HAP-1 (cell line): ENCODE measurements around the gene DMXL2.
"Not testable (repeated sequence)": the region's sequence is repeated elsewhere in the genome, so short reads cannot be mapped to it uniquely, and the experiment has no call there.

Experiments
- DNase-seq, 2 experiments: peaks; one replicate each; pipeline ENCODE4 v3.0.0-alpha.2; 2016 to 2020; ENCODE audit warnings: low spot score in 2 of 2
- H3K27me3 ChIP-seq: fragments of 250-450 bp; sonication (Bioruptor Pico); 2 replicates; pipeline ENCODE4 v1.5.1; 2020; ENCODE audit warnings: low read depth, mild to moderate bottlenecking, moderate library complexity
- H3K36me3 ChIP-seq: fragments of 250-450 bp; sonication (Bioruptor Pico); replicated peaks from 2 replicates; pipeline ENCODE4 v1.5.1; 2020; ENCODE audit warnings: mild to moderate bottlenecking
- H3K4me1 ChIP-seq: fragments of 250-450 bp; sonication (Bioruptor Pico); 2 replicates; pipeline ENCODE4 v1.5.1; 2020; ENCODE audit warnings: mild to moderate bottlenecking
- H3K4me3 ChIP-seq: fragments of 250-450 bp; sonication (Bioruptor Pico); 2 replicates; pipeline ENCODE4 v1.5.1; 2020; ENCODE audit warnings: mild to moderate bottlenecking, moderate library complexity
- H3K9me3 ChIP-seq: fragments of 250-450 bp; sonication (Bioruptor Pico); 2 replicates; pipeline ENCODE4 v1.5.1; 2020; ENCODE audit warnings: mild to moderate bottlenecking, moderate library complexity
- in situ Hi-C: fragments of 300-500 bp; cut with MboI; formaldehyde crosslinking; loops from 3 replicates; pipeline ENCODE4 v1.14.3; 2020; ENCODE audit warnings: low sequenced_read_pairs, inconsistent platforms, mixed read lengths

The DMXL2 gene, protein sequence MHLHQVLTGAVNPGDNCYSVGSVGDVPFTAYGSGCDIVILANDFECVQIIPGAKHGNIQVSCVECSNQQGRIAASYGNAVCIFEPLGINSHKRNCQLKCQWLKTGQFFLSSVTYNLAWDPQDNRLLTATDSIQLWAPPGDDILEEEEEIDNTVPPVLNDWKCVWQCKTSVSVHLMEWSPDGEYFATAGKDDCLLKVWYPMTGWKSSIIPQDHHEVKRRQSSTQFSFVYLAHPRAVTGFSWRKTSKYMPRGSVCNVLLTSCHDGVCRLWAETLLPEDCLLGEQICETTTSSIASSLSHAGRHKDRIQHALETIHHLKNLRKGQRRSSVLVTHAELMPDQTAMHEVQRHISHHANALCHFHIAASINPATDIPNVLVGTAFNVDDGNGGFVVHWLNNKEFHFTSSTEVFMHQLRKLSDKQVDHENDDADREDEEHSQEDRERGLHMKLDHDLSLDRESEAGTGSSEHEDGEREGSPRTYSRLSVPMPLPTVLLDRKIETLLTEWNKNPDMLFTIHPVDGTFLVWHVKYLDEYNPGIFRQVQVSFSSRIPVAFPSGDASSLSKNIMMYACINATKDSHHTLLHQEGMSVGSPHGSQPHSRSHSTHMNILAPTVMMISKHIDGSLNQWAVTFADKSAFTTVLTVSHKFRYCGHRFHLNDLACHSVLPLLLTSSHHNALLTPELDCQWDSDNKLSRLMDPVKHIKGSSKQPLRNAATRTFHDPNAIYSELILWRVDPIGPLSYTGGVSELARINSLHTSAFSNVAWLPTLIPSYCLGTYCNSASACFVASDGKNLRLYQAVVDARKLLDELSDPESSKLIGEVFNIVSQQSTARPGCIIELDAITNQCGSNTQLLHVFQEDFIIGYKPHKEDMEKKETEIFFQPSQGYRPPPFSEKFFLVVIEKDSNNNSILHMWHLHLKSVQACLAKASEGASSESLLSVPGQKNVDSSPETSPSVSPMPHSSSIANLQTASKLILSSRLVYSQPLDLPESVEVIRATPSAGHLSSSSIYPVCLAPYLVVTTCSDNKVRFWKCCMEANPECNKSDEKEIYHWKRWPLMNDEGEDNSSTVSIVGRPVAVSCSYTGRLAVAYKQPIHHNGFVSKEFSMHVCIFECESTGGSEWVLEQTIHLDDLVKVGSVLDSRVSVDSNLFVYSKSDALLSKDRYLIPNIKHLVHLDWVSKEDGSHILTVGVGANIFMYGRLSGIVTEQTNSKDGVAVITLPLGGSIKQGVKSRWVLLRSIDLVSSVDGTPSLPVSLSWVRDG (N-terminal part only)

DNA sequence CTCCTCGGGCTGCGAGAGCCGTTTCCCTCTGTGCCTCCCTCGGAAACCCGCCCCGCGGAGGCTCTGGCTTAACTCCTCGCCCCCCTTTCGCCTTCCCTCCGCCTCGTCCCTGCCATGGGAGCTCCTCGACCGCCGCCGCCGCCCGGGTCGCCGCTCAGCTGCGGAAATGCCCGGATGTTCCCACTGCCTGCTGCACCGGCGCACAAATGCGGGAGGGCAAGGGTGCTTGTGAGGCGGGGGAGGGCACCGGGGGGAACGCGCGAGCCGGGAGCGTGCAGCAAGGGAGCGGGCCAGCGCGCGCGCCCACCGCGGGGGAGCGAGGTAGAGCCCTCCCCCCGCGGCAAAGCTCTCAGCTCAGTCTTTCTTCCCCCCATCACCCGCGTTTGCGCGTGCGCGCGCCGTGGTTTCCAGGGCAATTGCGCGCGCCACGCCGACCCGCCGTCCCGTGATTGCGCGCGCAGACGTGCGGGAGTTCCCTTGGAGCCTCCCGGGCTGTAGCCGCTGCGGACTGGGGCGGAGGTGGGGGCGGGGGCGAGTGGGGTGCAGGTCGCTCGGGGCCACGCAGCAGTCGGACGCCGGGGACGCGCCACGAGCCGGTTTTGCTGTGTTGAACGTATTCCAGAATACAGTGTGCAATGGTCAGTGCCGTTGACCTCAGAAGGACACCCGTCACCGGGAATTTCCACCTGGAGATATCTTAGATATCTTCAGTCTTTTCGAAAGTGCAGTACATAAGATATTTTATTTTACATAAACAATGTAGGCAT, at the start of gene DMXL2:
Gene DMXL2 (minus strand): TSS at position 168 of the 767 bp plus-strand sequence. CDS start 226 bp downstream, outside the sequence.
- Histone ChIP-seq H3K9me3 (no peaks in the 10 kb centered on the region), H3K36me3 (no peaks in the 10 kb centered on the region), H3K4me1 (peaks cover 16% of the 10 kb centered on the region), H3K4me3 (peak within 1 kb of the TSS; percentile 76), H3K27me3 (no peaks in the 10 kb centered on the region)
- in situ Hi-C loops: no loop called here
- DNase-seq: peak; percentile 78 to 93

DNA sequence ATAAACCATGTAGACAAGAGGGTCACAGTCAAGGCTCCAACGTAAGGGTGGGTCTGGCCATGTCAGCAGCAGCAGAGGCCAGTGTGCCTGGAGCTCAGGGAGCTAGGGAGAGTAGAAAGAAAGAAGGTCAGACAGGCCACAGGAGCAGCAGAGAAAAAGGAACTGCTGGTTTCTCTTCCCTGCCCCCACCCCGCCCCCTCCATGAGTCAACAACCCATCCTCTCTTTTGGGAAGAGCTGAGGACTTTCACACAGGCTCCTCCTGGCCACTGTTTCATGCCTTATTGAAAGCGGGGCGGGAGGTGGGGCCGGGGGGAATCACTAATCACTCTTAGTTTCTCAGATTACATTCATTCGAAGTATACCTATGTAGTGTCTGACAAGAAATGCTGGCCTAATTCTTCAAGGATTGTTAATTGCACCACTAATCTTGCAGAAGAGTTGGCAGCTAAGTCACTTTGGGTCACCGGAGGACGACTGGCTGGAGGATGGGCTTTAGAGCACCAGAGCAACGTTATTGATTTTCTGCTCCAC, 49.6 kb upstream of the DMXL2 start:
- Histone ChIP-seq H3K9me3 (no peaks in the 10 kb centered on the region), H3K4me3 (no peak overlapping the region), H3K27me3 (peaks cover 3% of the 10 kb centered on the region; the same call in 1 of the 2 replicates), H3K4me1 (no peaks in the 10 kb centered on the region), H3K36me3 (no peaks in the 10 kb centered on the region)
- DNase-seq: no peak
- in situ Hi-C loops: no loop called here

DNA sequence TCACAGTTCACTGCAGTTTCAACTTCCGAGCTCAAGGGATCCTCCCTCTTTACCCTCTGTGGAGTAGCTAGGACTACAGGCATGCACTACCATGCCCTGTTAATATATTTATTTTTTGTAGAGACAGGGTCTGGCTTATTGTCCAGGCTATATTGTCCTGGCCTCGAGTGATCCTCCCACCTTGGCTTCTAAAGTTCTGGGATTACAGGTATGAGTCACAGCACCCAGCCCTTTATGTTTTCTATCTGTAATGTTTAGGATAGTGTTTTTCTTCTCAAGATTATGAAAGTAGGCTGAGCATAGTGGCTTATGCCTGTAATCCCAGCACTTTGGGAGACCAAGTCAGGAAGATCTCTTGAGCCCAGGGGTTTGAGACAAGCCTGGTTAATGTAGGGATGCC, 46.8 kb upstream of the DMXL2 start:
- in situ Hi-C loops: no loop called here
- DNase-seq: no peak
- Histone ChIP-seq H3K9me3 (no peaks in the 10 kb centered on the region), H3K4me3 (no peak overlapping the region), H3K36me3 (no peaks in the 10 kb centered on the region), H3K27me3 (peaks cover 12% of the 10 kb centered on the region; the same call in 1 of the 2 replicates), H3K4me1 (no peaks in the 10 kb centered on the region)

DNA sequence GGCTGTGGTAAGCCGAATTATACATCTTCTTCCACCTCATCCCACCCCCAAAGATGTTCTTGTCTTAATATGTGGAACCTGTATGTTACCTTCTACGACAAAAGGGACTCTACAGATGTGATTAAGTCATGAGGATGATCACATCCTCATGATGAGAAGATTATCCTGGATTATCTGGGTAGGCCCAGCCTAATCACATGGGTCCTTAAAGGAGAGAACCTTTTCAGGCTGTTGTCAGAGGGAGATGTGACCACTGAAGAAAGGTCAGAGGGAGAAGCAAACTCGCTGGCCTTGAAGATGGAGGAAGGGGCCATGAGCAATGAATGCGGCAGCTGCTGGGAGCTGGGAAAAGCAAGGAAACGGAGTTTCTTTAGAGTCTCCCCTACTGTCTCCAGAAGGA, 45.9 kb upstream of the DMXL2 start:
- Histone ChIP-seq H3K27me3 (peaks cover 12% of the 10 kb centered on the region; the same call in 1 of the 2 replicates), H3K9me3 (no peaks in the 10 kb centered on the region), H3K36me3 (no peaks in the 10 kb centered on the region), H3K4me3 (no peak overlapping the region), H3K4me1 (no peaks in the 10 kb centered on the region)
- no peak for DNase-seq
- in situ Hi-C loops: no loop called here

DNA sequence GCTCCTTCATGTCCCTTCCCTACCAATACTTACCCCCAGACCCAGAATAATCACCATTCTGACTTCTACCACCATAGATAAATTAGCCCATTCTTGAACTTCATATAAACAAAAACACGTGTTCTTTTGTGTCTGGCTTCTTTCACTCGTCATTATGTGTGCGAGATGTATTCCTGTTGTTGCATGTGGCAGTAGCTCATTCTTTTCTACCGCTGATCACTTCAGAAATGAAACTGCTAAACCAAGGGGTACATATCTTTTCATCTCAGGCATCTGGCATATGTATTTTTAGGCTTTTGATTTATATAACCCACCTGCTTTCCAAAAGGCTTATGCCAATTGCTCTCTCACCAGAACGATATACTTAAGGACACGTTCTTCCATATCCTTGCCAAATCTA, 44.9 kb upstream of the DMXL2 start:
- no peaks in the 10 kb centered on the region for H3K36me3 ChIP-seq
- in situ Hi-C loops: no loop called here
- H3K27me3 ChIP-seq: peaks cover 12% of the 10 kb centered on the region; the same call in 1 of the 2 replicates
- DNase-seq: no peak
- no peak overlapping the region for H3K4me3 ChIP-seq
- no peaks in the 10 kb centered on the region for H3K9me3 ChIP-seq
- no peaks in the 10 kb centered on the region for H3K4me1 ChIP-seq

DNA sequence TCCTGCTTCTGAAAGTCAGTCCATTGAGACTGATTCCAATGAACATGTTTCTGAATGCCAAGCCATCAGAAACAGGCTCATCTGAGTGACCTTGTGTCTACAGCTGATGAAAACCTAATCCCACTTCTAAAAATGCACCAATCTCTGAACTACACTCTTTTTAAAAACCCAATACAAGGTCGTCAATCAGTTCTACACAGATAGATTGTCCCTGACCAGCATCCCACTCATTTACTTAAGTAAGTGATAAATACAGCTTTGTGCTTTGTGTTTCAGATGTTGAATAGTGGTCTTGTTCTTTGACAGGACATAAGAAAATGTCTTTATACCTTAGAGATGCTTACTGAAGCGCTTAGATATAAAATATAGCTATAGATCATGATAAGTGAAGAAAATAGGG, 38.5 kb upstream of the DMXL2 start:
- no peaks in the 10 kb centered on the region for H3K4me1 ChIP-seq
- H3K9me3 ChIP-seq: no peaks in the 10 kb centered on the region
- H3K36me3 ChIP-seq: no peaks in the 10 kb centered on the region
- in situ Hi-C loops: no loop called here
- no peak for DNase-seq
- H3K4me3 ChIP-seq: no peak overlapping the region
- H3K27me3 ChIP-seq: peaks cover 5% of the 10 kb centered on the region; the same call in 1 of the 2 replicates

DNA sequence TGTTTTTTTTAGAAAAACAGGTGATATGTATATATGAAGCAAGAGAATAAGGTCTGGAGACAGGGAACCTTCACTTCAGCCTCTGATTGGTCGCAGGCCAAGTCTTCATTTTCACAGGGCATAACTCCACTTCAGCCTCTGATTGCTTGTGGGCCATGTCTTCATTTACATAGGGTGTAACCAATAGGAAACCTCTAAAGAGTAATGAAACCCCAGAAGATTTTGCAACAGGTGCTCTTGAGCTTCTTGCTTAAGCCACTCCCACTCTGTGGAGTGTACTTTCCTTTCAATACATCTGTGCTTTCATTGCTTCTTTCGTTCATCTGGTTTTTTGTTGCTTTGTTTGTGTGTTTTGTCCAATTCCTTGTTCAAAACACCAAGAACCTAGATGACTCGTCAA, 36.1 kb upstream of the DMXL2 start:
- Histone ChIP-seq H3K4me1 (peaks cover 6% of the 10 kb centered on the region), H3K9me3 (no peaks in the 10 kb centered on the region), H3K4me3 (no peak overlapping the region), H3K36me3 (no peaks in the 10 kb centered on the region), H3K27me3 (no peaks in the 10 kb centered on the region)
- in situ Hi-C loops: no loop called here
- no peak for DNase-seq

DNA sequence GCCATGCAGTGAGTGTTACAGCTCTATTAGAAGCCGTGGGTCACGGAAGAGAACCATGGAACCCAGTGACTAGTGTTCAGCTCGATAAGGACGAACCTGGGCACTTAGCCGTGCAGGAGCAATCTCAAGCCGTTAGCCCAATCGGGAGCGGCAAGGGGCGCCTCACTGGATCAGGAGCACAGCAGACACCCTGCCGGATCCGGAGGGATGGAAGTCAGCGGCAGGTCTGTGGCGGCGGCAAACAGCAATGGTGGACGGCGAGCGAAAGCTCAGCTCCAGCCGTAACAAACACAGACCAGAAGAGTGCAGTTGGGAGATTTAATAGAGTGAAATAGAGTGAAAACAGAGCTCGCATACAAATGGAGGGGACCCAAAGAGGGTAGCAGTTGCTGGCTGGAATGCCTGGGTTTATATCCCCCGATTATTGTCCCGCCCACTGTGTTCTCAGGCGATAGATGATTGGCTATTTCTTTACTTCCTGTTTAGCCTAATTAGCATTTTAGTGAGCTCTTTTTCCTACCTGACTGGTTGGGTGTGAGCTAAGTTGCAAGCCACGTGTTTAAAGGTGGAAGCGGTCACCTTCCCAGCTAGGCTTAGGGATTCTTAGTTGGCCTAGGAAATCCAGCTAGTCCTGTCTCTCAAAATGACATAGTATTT, 33.0 kb upstream of the DMXL2 start:
- DNase-seq, H3K9me3 ChIP-seq, in situ Hi-C loops: not testable (repeated sequence)

DNA sequence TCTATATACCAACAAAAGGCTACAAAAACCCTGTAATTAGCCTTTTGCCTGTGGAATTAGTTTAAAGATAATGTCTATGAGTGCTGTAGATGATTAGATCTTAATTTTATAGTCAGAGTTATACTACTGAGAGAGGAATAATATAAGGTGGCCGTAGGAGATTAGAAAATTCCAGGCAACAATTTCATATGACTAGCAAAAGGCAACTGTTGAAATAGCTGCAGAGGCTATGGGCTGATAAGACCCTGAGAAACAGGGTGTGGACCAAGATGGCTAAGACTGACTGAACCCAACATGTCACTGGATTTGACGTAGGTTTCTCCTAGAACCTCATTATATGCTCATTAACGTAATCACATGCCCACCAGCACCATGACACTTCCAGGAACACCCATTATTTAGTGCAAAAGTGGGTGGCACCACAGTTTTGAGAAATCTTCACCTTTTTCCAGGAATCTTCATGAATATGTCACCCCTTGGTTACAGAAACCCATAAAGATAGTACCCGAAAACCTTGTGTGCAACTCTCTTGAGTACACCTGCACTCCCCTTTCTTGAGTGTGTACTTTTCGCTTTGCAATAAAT, 29.6 kb upstream of the DMXL2 start:
- no peaks in the 10 kb centered on the region for H3K9me3 ChIP-seq
- H3K27me3 ChIP-seq: peaks cover 15% of the 10 kb centered on the region
- in situ Hi-C loops: no loop called here
- no peaks in the 10 kb centered on the region for H3K36me3 ChIP-seq
- no peak overlapping the region for H3K4me3 ChIP-seq
- H3K4me1 ChIP-seq: peaks cover 6% of the 10 kb centered on the region
- DNase-seq: no peak

More for the DNA sequence above, 33.0 kb upstream of the DMXL2 start:
- H3K36me3 ChIP-seq, H3K4me3 ChIP-seq, H3K4me1 ChIP-seq: not testable (repeated sequence)
- H3K27me3 ChIP-seq: peaks cover 15% of the 10 kb centered on the region

DNA sequence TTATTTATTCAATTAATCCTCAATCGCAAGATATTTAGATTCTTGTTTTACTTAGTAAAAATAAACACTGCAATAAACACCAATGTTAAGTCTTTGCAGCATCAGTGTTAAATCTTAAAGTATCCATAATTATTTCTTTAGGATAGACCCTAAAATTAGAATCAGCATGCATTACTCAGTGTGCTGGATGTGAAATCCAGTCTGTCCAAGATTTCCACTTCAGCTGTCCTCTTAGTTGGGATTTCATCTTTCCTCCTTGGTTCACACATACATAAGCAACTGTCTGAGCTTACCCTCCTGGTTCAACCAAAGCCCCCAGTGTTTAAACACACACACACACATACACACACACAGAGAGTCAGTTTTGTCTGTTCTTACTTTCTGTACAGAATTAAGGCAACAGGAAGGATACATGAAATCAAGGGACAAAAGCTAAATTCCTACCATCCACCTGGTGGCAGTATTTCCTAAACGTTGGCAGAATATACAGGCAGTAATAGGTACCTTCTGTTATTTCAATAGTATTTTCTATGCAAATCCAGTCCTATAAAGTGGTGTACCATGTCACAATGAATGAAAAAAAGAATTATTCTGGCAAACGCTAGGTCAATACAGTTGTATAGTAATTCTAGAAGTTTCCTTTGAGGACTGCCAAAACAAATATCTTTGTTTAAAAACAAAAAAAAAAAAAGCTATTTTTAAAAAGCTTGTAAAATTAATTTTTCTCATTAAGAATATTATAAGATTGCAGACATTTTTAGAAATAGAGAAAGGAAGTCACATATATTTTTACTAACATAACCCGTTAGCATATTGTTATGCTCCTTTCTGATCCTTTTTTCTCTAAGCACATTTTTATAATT, 27.3 kb upstream of the DMXL2 start:
- no peaks in the 10 kb centered on the region for H3K9me3 ChIP-seq
- in situ Hi-C loops: loop anchor here (25.0 kb wide), 1 partner anchor 262 kb away; no protein-coding TSS in a partner anchor
- H3K4me3 ChIP-seq: no peak overlapping the region
- no peaks in the 10 kb centered on the region for H3K36me3 ChIP-seq
- DNase-seq: peak; percentile 57 to 87
- H3K27me3 ChIP-seq: peaks cover 15% of the 10 kb centered on the region
- peaks cover 6% of the 10 kb centered on the region for H3K4me1 ChIP-seq

DNA sequence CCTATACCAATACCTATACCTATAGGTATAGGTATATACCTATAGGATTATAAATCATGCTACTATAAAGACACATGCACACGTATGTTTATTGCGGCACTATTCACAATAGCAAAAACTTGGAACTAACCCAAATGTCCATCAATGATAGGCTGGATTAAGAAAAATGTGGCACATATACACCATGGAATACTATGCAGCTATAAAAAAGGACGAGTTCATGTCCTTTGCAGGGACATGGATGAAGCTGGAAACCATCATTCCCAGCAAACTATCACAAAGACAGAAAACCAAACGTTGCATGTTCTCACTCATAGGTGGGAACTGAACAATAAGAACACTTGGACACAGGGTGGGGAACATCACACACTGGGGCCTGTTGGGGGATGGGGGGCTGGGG, 26.1 kb upstream of the DMXL2 start:
- in situ Hi-C loops: loop anchor here (25.0 kb wide), 1 partner anchor 264 kb away; no protein-coding TSS in a partner anchor
- H3K9me3 ChIP-seq, H3K36me3 ChIP-seq, H3K4me1 ChIP-seq, DNase-seq, H3K4me3 ChIP-seq: not testable (repeated sequence)
- H3K27me3 ChIP-seq: peaks cover 15% of the 10 kb centered on the region
